ENCODE measurements around the gene DIAPH3.

DNA sequence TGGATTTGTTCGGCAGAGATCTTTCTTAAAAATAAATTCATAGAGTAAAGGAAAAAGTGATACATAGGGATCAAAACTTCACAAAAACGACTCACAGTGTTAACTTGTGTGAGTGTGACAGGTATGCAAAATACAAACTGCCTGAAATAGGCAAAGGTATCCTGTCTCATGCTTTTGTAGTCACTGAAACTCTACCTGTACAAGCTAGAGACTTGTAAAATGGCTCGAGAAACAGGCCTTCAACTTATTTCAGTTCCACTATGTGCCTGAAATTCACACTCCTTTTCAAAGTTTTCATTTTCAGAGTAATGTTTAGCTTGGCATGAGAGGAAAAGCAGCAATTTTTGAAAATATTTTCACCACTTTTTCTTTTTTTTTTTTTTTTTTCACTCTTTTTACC lies 290.4 kb downstream of the DIAPH3 start:
- TF ChIP-seq, protein P1, sequence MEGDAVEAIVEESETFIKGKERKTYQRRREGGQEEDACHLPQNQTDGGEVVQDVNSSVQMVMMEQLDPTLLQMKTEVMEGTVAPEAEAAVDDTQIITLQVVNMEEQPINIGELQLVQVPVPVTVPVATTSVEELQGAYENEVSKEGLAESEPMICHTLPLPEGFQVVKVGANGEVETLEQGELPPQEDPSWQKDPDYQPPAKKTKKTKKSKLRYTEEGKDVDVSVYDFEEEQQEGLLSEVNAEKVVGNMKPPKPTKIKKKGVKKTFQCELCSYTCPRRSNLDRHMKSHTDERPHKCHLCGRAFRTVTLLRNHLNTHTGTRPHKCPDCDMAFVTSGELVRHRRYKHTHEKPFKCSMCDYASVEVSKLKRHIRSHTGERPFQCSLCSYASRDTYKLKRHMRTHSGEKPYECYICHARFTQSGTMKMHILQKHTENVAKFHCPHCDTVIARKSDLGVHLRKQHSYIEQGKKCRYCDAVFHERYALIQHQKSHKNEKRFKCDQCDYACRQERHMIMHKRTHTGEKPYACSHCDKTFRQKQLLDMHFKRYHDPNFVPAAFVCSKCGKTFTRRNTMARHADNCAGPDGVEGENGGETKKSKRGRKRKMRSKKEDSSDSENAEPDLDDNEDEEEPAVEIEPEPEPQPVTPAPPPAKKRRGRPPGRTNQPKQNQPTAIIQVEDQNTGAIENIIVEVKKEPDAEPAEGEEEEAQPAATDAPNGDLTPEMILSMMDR (IDR thresholded peaks at IDR 0.05; ENCODE audit: low read depth, low read length, poor library complexity, severe bottlenecking) = no peak
- no peak for TF ChIP-seq EZH2phosphoT487 (IDR thresholded peaks at IDR 0.05; ENCODE audit: borderline replicate concordance, low read length)

Data from DOHH2 (cell line).